MM.1S (cell line): ENCODE data around the gene CSRP3.

ENCODE experiments used
- DNase-seq: peaks from one replicate; pipeline ENCODE4 v3.0.0-alpha.2; 2015
- H2AFZ ChIP-seq: fragments of 300-600 bp; sonication (generic); 2 replicates; pipeline ENCODE4 v1.6.0; 2016; ENCODE audit warnings: antibody characterized with exemption, low read length
- H3F3A ChIP-seq: fragments of 300-600 bp; sonication (generic); 2 replicates; pipeline ENCODE4 v1.6.1; 2016; ENCODE audit warnings: mild to moderate bottlenecking, antibody characterized with exemption, low read length, moderate library complexity, mixed read lengths; ENCODE audit not compliant: insufficient read depth
- H3K27ac ChIP-seq: fragments of 300-600 bp; sonication (generic); 2 replicates; pipeline ENCODE4 v1.5.1; 2016; ENCODE audit warnings: mild to moderate bottlenecking, low read length
- H3K27me3 ChIP-seq: fragments of 300-600 bp; sonication (generic); replicated peaks from 2 replicates; pipeline ENCODE4 v1.6.0; 2016; ENCODE audit warnings: low read length; ENCODE audit not compliant: insufficient read depth
- H3K36me3 ChIP-seq: fragments of 300-600 bp; sonication (generic); replicated peaks from 2 replicates; pipeline ENCODE4 v1.6.1; 2016; ENCODE audit warnings: mild to moderate bottlenecking, low read length, mixed read lengths; ENCODE audit not compliant: insufficient read depth
- H3K4me1 ChIP-seq: fragments of 300-600 bp; sonication (generic); 2 replicates; pipeline ENCODE4 v1.6.1; 2016; ENCODE audit warnings: low read length, mixed read lengths
- H3K4me2 ChIP-seq: fragments of 300-600 bp; sonication (generic); 2 replicates; pipeline ENCODE4 v1.6.0; 2016; ENCODE audit warnings: low read depth, low read length
- H3K4me3 ChIP-seq: fragments of 300-600 bp; sonication (generic); 2 replicates; pipeline ENCODE4 v1.5.1; 2016; ENCODE audit warnings: low read length, mixed read lengths
- H3K79me2 ChIP-seq: fragments of 300-600 bp; sonication (generic); 2 replicates; pipeline ENCODE4 v1.6.1; 2016; ENCODE audit warnings: mixed run types, low read length, mixed read lengths
- H3K9ac ChIP-seq: fragments of 300-600 bp; sonication (generic); 2 replicates; pipeline ENCODE4 v1.6.1; 2016; ENCODE audit warnings: low read length, mixed read lengths
- H3K9me2 ChIP-seq: fragments of 300-600 bp; sonication (generic); replicated peaks from 2 replicates; pipeline ENCODE4 v1.6.1; 2016; ENCODE audit warnings: mild to moderate bottlenecking, low read length, mixed read lengths; ENCODE audit not compliant: insufficient read depth
- H3K9me3 ChIP-seq: fragments of 300-600 bp; sonication (generic); replicated peaks from 2 replicates; pipeline ENCODE4 v1.6.1; 2016; ENCODE audit warnings: mild to moderate bottlenecking, low read length, mixed read lengths; ENCODE audit not compliant: insufficient read depth
- H4K20me1 ChIP-seq: fragments of 300-600 bp; sonication (generic); 2 replicates; pipeline ENCODE4 v1.6.1; 2016; ENCODE audit warnings: mild to moderate bottlenecking, low read length, moderate library complexity, mixed read lengths; ENCODE audit not compliant: insufficient read depth
- EZH2 ChIP-seq: fragments of 300-600 bp; sonication (generic); optimal IDR thresholded peaks from 2 replicates; pipeline ENCODE3; 2017; ENCODE audit warnings: low read depth, mild to moderate bottlenecking, antibody characterized with exemption, low read length, mixed read lengths
- EZH2phosphoT487 ChIP-seq: fragments of 300-600 bp; sonication (generic); IDR thresholded peaks from 2 replicates; pipeline ENCODE4 v1.6.1; 2018; ENCODE audit warnings: antibody characterized with exemption, low read length
- TF ChIP-seq, protein P1 (sequence below): fragments of 300-600 bp; sonication (generic); IDR thresholded peaks from 2 replicates; pipeline ENCODE4 v1.5.1; 2016; ENCODE audit warnings: antibody characterized with exemption, low read length, mixed read lengths

CSRP3 gene

GRCh38 chr11:19201737-19202605 is at the start of gene CSRP3:
TSS of gene CSRP3 (minus strand) at chr11:19201983. CDS start at chr11:19192448, 9,535 bp downstream.
- TF ChIP-seq EZH2phosphoT487 = no peak
- TF ChIP-seq EZH2 = no peak
- no peak within 1 kb of the TSS for H3K27ac ChIP-seq
- no peaks in the 10 kb centered on the region for H4K20me1 ChIP-seq
- no peaks in the 10 kb centered on the region for H3F3A ChIP-seq
- H3K27me3 ChIP-seq = no peaks in the 10 kb centered on the region
- no peaks in the 10 kb centered on the region for H3K36me3 ChIP-seq
- no peak within 1 kb of the TSS for H3K4me3 ChIP-seq
- H3K9me3 ChIP-seq = no peaks in the 10 kb centered on the region
- H3K79me2 ChIP-seq = no peaks in the 10 kb centered on the region
- H3K4me2 ChIP-seq = no peak within 1 kb of the TSS
- H3K9ac ChIP-seq = no peak within 1 kb of the TSS
- no peaks in the 10 kb centered on the region for H3K4me1 ChIP-seq
- no peak within 1 kb of the TSS for H2AFZ ChIP-seq
- DNase-seq = no peak
- no peaks in the 10 kb centered on the region for H3K9me2 ChIP-seq

- Histone ChIP-seq H3K9me2 (no peaks in the 10 kb centered on the region), H3K79me2 (no peaks in the 10 kb centered on the region), H2AFZ (no peak overlapping the region), H3K4me2 (no peak overlapping the region), H3K9me3 (no peaks in the 10 kb centered on the region), H3K27ac (no peak overlapping the region), H3F3A (no peaks in the 10 kb centered on the region), H3K27me3 (no peaks in the 10 kb centered on the region), H3K9ac (no peak overlapping the region), H4K20me1 (no peaks in the 10 kb centered on the region), H3K4me1 (no peaks in the 10 kb centered on the region), H3K36me3 (no peaks in the 10 kb centered on the region), H3K4me3 (no peak overlapping the region)
- no peak for DNase-seq
- TF ChIP-seq EZH2 = no peak
- no peak for TF ChIP-seq EZH2phosphoT487
- TF ChIP-seq, protein P1, sequence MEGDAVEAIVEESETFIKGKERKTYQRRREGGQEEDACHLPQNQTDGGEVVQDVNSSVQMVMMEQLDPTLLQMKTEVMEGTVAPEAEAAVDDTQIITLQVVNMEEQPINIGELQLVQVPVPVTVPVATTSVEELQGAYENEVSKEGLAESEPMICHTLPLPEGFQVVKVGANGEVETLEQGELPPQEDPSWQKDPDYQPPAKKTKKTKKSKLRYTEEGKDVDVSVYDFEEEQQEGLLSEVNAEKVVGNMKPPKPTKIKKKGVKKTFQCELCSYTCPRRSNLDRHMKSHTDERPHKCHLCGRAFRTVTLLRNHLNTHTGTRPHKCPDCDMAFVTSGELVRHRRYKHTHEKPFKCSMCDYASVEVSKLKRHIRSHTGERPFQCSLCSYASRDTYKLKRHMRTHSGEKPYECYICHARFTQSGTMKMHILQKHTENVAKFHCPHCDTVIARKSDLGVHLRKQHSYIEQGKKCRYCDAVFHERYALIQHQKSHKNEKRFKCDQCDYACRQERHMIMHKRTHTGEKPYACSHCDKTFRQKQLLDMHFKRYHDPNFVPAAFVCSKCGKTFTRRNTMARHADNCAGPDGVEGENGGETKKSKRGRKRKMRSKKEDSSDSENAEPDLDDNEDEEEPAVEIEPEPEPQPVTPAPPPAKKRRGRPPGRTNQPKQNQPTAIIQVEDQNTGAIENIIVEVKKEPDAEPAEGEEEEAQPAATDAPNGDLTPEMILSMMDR = no peak
These were observed 49.8 kb upstream of the CSRP3 start for GRCh38 chr11:19251577-19251976.

- Histone ChIP-seq H3F3A (peaks cover 15% of the 10 kb centered on the region; the same call in 1 of the 2 replicates), H3K27me3 (no peaks in the 10 kb centered on the region), H3K4me1 (peaks cover 19% of the 10 kb centered on the region), H3K9me3 (no peaks in the 10 kb centered on the region), H3K9me2 (no peaks in the 10 kb centered on the region), H3K4me2 (no peak overlapping the region), H4K20me1 (no peaks in the 10 kb centered on the region), H3K36me3 (no peaks in the 10 kb centered on the region), H3K79me2 (no peaks in the 10 kb centered on the region), H2AFZ (no peak overlapping the region), H3K9ac (no peak overlapping the region), H3K27ac (no peak overlapping the region), H3K4me3 (no peak overlapping the region)
- no peak for TF ChIP-seq EZH2phosphoT487
- no peak for TF ChIP-seq EZH2
- TF ChIP-seq, protein P1 = no peak
- DNase-seq = no peak
These were observed 45.0 kb upstream of the CSRP3 start for GRCh38 chr11:19246816-19247215.

- no peak overlapping the region for H3K4me2 ChIP-seq
- H3F3A ChIP-seq = peaks cover 16% of the 10 kb centered on the region; the same call in 1 of the 2 replicates
- H3K9ac ChIP-seq = no peak overlapping the region
- H3K9me2 ChIP-seq = no peaks in the 10 kb centered on the region
- TF ChIP-seq EZH2phosphoT487 (no peak), EZH2 (no peak)
- TF ChIP-seq, protein P1 = no peak
- no peaks in the 10 kb centered on the region for H3K9me3 ChIP-seq
- no peak overlapping the region for H3K27ac ChIP-seq
- H3K79me2 ChIP-seq = peaks cover 3% of the 10 kb centered on the region
- no peaks in the 10 kb centered on the region for H3K36me3 ChIP-seq
- no peak overlapping the region for H2AFZ ChIP-seq
- no peak overlapping the region for H3K4me3 ChIP-seq
- no peaks in the 10 kb centered on the region for H3K27me3 ChIP-seq
- H4K20me1 ChIP-seq = no peaks in the 10 kb centered on the region
- H3K4me1 ChIP-seq = peaks cover 20% of the 10 kb centered on the region
- no peak for DNase-seq
These were observed 43.6 kb upstream of the CSRP3 start for GRCh38 chr11:19245351-19245750.
